Lower lobe of right lung (tissue), 2 donors: Measurements from ENCODE around the gene MAP2. TPM values are rescaled to one million over a fixed set of nuclear protein-coding genes. Genes with fewer than 3 reads are reported as not detected.

Experiments used
- ATAC-seq, 2 donors: fragments of 200-7000 bp; cut with Tn5 transposase; one replicate each; pipeline ENCODE4 v1.9.1; 2020 to 2022; ENCODE audit warnings: mild to moderate bottlenecking in 2 of 2, moderate library complexity in 2 of 2
- DNase-seq: peaks from one replicate; pipeline ENCODE4 v3.0.0-alpha.2; 2020
- H3K27ac ChIP-seq: fragments of 200-600 bp; one replicate; pipeline ENCODE4 v1.8.0; 2022
- H3K27me3 ChIP-seq: fragments of 200-600 bp; one replicate; pipeline ENCODE4 v1.8.0; 2022; ENCODE audit warnings: low read depth
- H3K36me3 ChIP-seq: fragments of 200-600 bp; one replicate; pipeline ENCODE4 v1.8.0; 2022; ENCODE audit warnings: mild to moderate bottlenecking
- H3K4me1 ChIP-seq: fragments of 200-600 bp; one replicate; pipeline ENCODE4 v1.8.0; 2022
- H3K4me3 ChIP-seq: fragments of 200-600 bp; one replicate; pipeline ENCODE4 v1.8.0; 2022; ENCODE audit warnings: mild to moderate bottlenecking
- H3K9me3 ChIP-seq: fragments of 200-600 bp; one replicate; pipeline ENCODE4 v1.8.0; 2022
- intact Hi-C: fragments of 100-400 bp; cut with DNase I; formaldehyde crosslinking; loops from one replicate; pipeline ENCODE4 v1.11.0; 2022
- long read RNA-seq: library from polyadenylated mRNA; unstranded; transcript quantifications from one replicate; pipeline ENCODE4 v2.0.0, GENCODE V29; 2021
- total RNA-seq: library from RNA; stranded (reverse); fragmentation: NEBNext Ultra II Directional; extraction: Animal tissue kit (Norgen Biotek cat#: 25700); gene quantifications from one replicate; pipeline ENCODE4 v1.2.1, GENCODE V29; 2021
- TF ChIP-seq, protein P1 (sequence below): fragments of 200-600 bp; IDR thresholded peaks from one replicate; pipeline ENCODE4 v1.8.0; 2022; ENCODE audit warnings: antibody characterized with exemption, mild to moderate bottlenecking
- donor health status: DM: no; HTN: yes; CAD: no; lungs with severe emphysema.

The MAP2 gene, protein sequence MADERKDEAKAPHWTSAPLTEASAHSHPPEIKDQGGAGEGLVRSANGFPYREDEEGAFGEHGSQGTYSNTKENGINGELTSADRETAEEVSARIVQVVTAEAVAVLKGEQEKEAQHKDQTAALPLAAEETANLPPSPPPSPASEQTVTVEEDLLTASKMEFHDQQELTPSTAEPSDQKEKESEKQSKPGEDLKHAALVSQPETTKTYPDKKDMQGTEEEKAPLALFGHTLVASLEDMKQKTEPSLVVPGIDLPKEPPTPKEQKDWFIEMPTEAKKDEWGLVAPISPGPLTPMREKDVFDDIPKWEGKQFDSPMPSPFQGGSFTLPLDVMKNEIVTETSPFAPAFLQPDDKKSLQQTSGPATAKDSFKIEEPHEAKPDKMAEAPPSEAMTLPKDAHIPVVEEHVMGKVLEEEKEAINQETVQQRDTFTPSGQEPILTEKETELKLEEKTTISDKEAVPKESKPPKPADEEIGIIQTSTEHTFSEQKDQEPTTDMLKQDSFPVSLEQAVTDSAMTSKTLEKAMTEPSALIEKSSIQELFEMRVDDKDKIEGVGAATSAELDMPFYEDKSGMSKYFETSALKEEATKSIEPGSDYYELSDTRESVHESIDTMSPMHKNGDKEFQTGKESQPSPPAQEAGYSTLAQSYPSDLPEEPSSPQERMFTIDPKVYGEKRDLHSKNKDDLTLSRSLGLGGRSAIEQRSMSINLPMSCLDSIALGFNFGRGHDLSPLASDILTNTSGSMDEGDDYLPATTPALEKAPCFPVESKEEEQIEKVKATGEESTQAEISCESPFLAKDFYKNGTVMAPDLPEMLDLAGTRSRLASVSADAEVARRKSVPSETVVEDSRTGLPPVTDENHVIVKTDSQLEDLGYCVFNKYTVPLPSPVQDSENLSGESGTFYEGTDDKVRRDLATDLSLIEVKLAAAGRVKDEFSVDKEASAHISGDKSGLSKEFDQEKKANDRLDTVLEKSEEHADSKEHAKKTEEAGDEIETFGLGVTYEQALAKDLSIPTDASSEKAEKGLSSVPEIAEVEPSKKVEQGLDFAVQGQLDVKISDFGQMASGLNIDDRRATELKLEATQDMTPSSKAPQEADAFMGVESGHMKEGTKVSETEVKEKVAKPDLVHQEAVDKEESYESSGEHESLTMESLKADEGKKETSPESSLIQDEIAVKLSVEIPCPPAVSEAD (N-terminal part only)
- total RNA-seq, result 22.6 TPM
- long read RNA-seq, partial matches to known transcripts, result 5 of 13 reads
- long read RNA-seq, other reads (novel, unspliced or antisense), result 8 of 13 reads

DNA sequence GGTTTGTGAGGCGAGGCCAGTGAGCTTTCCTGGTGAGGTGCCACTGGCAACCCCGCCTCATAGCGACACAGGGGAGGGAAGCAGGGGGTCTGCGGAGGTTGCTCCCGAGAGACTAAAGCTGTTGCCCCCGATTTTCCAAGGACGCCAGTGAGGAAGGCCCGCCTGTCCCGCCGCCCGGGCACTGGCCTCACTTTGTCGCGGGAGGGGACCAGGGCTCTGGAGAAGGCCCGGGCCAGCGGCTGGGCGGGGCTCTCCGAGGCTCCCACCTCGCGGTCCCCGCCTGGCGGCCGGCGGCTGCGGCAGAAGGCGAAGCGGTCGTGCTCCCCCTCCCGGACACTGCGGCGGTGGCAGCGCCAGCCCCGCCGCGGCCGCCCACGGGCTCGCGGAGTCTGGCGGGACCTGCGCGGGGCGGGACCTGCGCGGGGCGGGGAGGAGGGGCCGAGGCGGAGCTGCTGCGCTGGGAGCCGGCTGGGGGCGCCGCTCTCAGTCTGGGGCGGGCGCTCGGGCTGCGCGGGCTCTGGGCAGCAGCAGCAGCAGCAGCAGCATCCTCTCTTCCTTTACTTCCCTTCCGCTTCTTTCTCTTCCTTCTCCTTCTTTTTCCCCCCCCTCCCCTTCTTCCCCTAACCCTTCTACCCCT lies at the start of gene MAP2:
Gene MAP2 (plus strand): TSS at position 486 of the 637 bp plus-strand sequence. CDS start 229,124 bp downstream, outside the sequence.
- ATAC-seq (peak; percentile 96 to 99), DNase-seq (peak; percentile 89)
- intact Hi-C loops, result loop anchor here (10.0 kb wide), 1 partner anchor 131 kb away; no protein-coding TSS in a partner anchor
- H3K9me3 ChIP-seq, result no peaks in the 10 kb centered on the region
- H3K27ac ChIP-seq, result peak within 1 kb of the TSS; percentile 47
- H3K4me3 ChIP-seq, result peak within 1 kb of the TSS; percentile 62
- H3K4me1 ChIP-seq, result peaks cover 17% of the 10 kb centered on the region
- TF ChIP-seq, protein P1, sequence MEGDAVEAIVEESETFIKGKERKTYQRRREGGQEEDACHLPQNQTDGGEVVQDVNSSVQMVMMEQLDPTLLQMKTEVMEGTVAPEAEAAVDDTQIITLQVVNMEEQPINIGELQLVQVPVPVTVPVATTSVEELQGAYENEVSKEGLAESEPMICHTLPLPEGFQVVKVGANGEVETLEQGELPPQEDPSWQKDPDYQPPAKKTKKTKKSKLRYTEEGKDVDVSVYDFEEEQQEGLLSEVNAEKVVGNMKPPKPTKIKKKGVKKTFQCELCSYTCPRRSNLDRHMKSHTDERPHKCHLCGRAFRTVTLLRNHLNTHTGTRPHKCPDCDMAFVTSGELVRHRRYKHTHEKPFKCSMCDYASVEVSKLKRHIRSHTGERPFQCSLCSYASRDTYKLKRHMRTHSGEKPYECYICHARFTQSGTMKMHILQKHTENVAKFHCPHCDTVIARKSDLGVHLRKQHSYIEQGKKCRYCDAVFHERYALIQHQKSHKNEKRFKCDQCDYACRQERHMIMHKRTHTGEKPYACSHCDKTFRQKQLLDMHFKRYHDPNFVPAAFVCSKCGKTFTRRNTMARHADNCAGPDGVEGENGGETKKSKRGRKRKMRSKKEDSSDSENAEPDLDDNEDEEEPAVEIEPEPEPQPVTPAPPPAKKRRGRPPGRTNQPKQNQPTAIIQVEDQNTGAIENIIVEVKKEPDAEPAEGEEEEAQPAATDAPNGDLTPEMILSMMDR, result peak; percentile 80
- H3K27me3 ChIP-seq, result no peaks in the 10 kb centered on the region
- H3K36me3 ChIP-seq, result no peaks in the 10 kb centered on the region

DNA sequence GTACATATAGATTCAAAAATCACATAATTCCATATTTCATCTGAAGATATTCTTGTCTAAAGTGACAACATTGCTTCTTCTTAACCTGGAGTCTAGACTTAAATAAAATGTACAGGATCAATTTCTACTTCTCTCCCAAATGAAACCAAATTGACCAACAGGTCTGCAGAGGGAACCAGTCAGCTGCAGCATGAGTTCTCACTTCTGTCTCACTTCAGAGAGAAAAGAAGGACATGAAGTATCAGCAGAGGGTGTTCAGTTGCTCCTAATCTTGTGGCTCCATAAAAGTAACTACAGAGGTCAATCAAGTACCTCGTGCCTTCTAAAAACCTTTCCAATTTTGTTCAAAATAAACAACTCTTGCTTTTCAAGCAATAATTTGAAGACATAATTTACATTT lies 47.2 kb upstream of the MAP2 start:
- Histone ChIP-seq H3K4me1 (no peaks in the 10 kb centered on the region), H3K27ac (no peak overlapping the region), H3K27me3 (no peaks in the 10 kb centered on the region), H3K9me3 (peaks cover 25% of the 10 kb centered on the region), H3K36me3 (no peaks in the 10 kb centered on the region), H3K4me3 (no peak overlapping the region)
- ATAC-seq (no peak), DNase-seq (no peak)
- intact Hi-C loops, result no loop called here
- TF ChIP-seq, protein P1, result no peak

DNA sequence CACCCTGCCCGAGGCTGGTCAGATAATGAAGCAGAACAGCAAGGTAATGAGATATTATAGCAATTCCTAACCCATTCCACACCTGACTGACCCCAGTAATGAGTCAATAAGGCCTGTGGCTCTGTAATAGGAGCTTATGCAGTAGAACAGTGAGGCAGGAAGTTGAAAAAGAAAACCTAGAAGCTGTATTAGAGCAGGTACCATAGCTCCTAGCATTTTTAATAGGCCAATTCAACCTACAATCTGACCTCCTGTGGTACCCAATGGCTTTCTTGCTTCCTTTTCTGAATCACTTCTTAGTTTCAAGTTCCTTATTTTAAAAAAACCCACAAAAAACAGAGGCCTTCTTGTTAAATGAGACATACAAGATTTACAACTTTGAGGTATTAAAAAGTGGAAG lies 43.6 kb upstream of the MAP2 start:
- peaks cover 22% of the 10 kb centered on the region for H3K9me3 ChIP-seq
- H3K27ac ChIP-seq, result no peak overlapping the region
- DNase-seq, result no peak
- no peaks in the 10 kb centered on the region for H3K36me3 ChIP-seq
- no peaks in the 10 kb centered on the region for H3K27me3 ChIP-seq
- TF ChIP-seq, protein P1, result no peak
- no peaks in the 10 kb centered on the region for H3K4me1 ChIP-seq
- no peak for ATAC-seq
- no peak overlapping the region for H3K4me3 ChIP-seq
- intact Hi-C loops, result no loop called here

DNA sequence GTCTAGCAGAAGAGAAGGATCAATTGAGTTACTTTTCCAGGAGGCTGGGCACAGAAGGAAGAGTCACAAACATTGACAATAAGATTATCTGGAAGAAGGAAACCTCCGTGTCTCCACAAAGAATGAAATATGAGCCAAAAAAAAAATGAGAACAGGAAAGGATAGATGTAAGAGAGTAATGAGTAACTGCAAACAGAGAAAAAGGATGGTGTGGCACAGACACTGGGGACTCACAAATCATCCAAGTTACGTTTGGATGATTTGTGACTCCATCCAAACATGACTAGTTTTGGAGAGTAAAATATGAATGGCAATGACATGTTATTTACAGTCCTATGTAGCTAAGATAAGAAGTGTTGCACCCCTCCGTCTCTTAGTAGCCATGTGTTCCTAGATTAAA lies 42.8 kb upstream of the MAP2 start:
- intact Hi-C loops, result no loop called here
- DNase-seq (no peak), ATAC-seq (no peak)
- no peaks in the 10 kb centered on the region for H3K27me3 ChIP-seq
- H3K4me1 ChIP-seq, result no peaks in the 10 kb centered on the region
- no peak overlapping the region for H3K4me3 ChIP-seq
- TF ChIP-seq, protein P1, result no peak
- peaks cover 15% of the 10 kb centered on the region for H3K9me3 ChIP-seq
- H3K27ac ChIP-seq, result no peak overlapping the region
- H3K36me3 ChIP-seq, result no peaks in the 10 kb centered on the region
